HFF-Myc (cell line): ENCODE data around the gene RPL10A.

ENCODE experiments used
- DNase-seq: peaks from one replicate; pipeline ENCODE4 v3.0.0-alpha.2; 2011; ENCODE audit warnings: low read depth; ENCODE audit errors: extremely low read depth
- H3K4me3 ChIP-seq: replicated peaks from 2 replicates; pipeline ENCODE4 v1.5.1; 2011; ENCODE audit warnings: low read depth, mild to moderate bottlenecking, control low read depth, low read length
- CTCF ChIP-seq: IDR thresholded peaks from 2 replicates; pipeline ENCODE4 v1.5.1; 2012; ENCODE audit warnings: mild to moderate bottlenecking, low read depth, low read length, control low read depth; ENCODE audit errors: missing control alignments

RPL10A gene

GRCh38 chr6:35468181-35468979 is at the start of gene RPL10A:
RPL10A (plus strand) TSS chr6:35468401; CDS start chr6:35468435, 34 bp downstream.
- TF ChIP-seq CTCF = peak; percentile 99
- DNase-seq = peak; percentile 97
- H3K4me3 ChIP-seq = peak within 1 kb of the TSS; percentile 90

- no peak overlapping the region for H3K4me3 ChIP-seq
- peak; percentile 77 for DNase-seq
- peak; percentile 40 for TF ChIP-seq CTCF
Measured at GRCh38 chr6:35419417-35419816, 48.8 kb upstream of the RPL10A start.

GRCh38 chr6:35419961-35420360 is 48.2 kb upstream of the RPL10A start:
- H3K4me3 ChIP-seq = no peak overlapping the region

GRCh38 chr6:35425284-35425683 is 42.9 kb upstream of the RPL10A start:
- H3K4me3 ChIP-seq = no peak overlapping the region
- TF ChIP-seq CTCF = no peak
- peak; percentile 62 for DNase-seq

More at GRCh38 chr6:35419961-35420360, 48.2 kb upstream of the RPL10A start:
- DNase-seq = no peak
- no peak for TF ChIP-seq CTCF

- no peak for DNase-seq
- no peak for TF ChIP-seq CTCF
- H3K4me3 ChIP-seq = no peak overlapping the region
Measured at GRCh38 chr6:35426074-35426473, 42.1 kb upstream of the RPL10A start.

GRCh38 chr6:35427435-35427834 is 40.8 kb upstream of the RPL10A start:
- no peak for TF ChIP-seq CTCF

More at GRCh38 chr6:35427435-35427834, 40.8 kb upstream of the RPL10A start:
- no peak for DNase-seq
- no peak overlapping the region for H3K4me3 ChIP-seq
